ENCODE data around the gene SLC16A8.

Gene SLC16A8

GRCh38 chr22:38071421-38072321 lies 12.3 kb downstream of the SLC16A8 start:
- DNase-seq: no peak

DNA sequence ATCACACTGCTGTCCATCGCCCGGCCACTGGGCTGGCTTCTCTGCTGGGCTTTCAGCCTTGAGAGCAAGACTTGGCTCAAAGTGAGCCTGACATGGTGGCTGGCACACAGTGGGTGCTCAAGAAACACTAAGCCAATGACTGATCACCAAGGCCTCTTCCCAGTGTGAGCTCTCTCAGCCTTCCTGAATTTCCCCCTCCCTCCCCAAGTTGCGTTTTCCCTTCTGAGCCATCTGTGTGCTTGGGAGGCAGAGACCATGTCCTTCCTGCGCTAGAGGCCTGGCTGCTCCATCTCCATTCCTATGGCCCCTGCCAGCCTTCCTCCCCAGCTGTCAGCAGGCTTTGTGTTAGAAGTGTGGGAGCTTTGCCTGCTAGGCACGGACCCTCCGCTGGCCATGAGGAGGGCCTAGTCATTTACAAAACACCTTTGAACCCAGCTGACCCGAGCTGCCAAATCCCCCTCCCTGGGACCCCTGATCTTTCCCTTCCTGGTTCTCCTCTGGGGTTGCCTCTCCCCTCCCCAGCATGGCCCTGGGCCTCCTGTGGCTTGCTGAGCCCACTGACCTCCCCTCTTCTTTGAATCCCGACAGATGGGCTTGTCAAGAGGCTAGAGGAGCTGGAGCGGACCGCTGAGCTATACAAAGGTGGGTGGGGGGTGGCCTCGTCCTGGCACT lies 13.6 kb downstream of the SLC16A8 start:
- no peak for DNase-seq

GRCh38 chr22:38069372-38070249 lies 14.4 kb downstream of the SLC16A8 start:
- DNase-seq: peak in 1 of 3 donors; percentile 17

DNA sequence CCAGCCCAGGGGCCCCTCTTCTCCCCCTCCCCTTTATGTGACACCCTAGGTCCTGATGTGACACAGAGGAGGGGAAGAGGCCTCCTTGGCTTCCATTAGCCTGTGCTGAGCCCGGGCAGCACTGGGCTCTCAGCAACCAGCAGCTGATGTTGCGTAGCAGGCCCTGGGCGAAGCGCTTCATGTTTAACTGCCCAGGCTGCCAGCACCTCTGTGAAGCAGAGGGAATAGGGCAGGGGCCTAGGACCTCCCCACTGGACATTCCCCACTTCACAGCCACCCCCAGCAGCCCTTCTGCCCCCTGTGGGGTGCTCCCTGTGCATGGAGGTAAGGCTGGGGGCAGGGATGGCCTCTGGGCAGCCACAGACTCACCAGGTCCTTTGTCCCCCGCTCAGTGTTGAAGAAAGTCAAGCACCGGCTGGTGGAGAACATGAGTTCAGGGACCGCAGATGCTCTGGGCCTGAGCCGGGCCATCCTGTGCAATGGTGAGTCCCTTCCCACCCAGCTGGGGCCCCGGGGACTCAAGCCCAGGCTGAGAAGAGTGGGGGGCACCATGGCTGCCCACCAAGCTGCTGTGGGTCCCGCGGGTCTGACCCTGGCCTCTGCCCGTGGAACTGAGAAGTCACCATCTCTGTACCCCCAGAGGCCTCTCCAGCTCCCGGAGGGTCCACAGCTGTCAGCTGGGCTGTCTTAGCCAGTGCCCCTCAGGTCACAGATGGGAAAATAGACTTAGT lies 15.2 kb downstream of the SLC16A8 start:
- DNase-seq: no peak

DNA sequence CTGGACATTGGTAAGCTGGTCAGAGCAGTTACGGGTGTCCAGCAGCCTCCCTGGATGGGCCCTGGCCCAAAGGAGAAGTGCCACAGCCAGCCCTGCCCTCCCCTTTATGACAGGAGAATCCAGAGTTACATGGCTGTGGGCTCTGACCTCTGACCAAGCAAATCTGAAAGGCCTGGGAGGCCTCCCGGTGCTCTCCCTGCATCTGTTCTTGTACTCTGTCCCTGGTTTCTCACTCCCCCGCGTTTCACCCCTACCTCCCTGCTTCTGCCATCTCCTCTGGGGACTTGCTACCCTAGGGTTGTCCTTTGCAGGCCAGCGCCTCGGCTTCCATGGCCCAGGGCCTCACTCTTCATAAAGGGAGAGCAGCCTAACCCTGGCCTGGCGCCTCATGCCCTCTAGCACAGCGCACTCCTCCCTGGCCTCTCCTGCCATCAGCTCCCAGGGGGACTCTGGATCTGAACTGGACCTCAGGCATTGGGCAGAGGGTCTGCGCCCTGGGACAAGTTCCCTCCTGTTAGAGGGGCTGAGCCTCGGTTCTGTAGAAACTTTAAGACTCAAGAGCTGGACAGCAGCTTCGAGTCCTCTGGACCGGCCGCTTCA lies 16.1 kb downstream of the SLC16A8 start:
- DNase-seq: no peak

DNA sequence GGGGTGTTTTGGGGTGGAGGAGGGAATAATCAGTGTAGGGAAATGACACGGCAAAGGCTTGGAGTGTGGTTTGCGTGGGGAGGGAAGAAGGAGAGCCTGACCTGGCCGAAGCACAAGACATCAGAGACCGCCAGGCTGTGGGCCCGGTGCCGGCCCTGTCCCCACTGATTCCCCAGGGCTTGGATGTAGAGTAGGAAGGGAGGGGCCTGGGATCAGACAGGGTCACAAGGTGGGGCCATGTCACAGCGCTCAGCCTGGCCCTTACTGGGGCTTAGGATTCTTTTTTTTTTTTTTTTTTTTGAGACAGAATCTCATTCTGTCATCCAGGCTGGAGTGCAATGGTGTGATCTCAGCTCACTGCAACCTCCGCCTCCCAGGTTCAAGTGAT lies 17.0 kb downstream of the SLC16A8 start:
- DNase-seq: no peak

DNA sequence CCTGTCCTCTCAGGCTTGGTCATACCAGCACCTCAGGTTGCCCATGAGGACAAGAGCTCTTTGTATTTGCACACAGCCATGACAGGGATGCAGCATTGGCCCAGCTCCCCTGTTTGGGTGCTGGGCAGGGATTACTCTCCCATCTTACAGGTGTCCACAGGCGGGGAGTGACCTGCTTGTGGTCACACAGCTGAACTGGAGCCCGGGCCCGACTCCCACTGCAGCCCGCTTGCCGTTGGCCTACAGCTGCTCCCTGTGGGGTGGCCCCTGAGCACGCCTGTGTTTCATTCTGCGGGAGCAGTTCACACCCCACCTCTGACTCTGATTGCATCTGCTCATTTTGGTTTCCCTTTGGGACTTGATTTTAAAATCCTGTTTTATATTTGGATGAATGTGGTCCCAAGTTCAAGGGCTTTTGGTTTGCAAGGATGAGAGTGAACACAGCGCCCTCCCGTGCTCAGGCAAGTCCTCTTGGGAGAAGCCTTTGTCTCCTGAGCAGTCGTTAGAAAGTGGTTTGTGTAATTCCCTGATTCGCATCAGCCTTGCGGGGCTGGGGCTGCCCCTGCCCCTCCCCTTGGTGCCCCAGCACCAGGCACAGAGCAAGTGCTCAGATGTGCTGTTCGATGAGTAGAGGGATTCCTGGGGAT lies 17.5 kb downstream of the SLC16A8 start:
- DNase-seq: no peak

DNA sequence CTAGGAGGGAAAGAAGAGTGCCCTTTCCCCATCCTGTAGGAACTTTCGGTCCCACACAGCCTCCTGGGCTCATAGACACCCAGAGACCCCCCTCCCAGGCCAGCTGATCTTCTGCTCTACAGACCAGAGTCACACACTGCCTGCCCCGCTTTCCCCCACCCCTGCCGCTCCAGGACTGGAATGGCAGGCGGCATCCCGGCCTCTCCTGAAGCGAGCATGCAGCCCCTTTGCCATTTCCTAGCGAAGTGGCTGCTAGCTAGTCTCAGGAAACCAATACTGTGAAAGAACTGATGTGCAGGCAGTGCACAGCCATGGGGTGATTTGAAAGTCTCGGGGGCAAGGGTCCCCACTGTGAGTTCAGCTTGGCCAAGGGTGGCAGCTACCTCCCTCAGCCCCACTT lies 18.4 kb downstream of the SLC16A8 start:
- no peak for DNase-seq

DNA sequence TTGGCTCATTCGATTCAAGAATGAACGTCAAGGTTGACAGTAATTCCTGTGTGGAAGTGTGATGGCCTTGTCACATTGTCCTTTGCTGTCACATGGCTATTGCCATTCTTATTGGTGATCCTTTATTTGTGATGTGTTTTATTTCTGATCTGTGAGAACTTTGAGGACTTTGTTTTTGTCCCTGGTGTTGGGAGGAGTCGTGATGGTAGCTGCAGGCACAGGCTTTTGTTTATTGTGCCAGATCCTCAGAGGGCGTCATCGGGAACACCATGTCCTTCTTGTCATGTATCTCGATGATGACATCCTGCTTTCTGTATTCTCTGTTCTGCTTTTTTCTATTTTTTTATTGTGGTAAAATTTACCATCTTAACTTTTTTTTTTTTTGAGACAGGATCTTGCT lies 21.2 kb downstream of the SLC16A8 start:
- DNase-seq: peak; percentile 61 to 73 (median 68)

GRCh38 chr22:38056969-38057891 lies 26.8 kb downstream of the SLC16A8 start, which contains the start of gene PICK1:
Gene PICK1, plus strand, starts transcription at chr22:38057404. Its CDS starts 406 bp downstream, at chr22:38057810.
- peak; percentile 93 for DNase-seq

- peak; percentile 77 to 89 (median 83) for DNase-seq
These were observed 31.8 kb downstream of the SLC16A8 start for GRCh38 chr22:38051900-38052862.

GRCh38 chr22:38051261-38051660 lies 32.7 kb downstream of the SLC16A8 start:
- no peak for DNase-seq

- no peak for DNase-seq
These were observed 33.3 kb downstream of the SLC16A8 start for GRCh38 chr22:38050720-38051119.

- no peak for DNase-seq
These were observed 34.0 kb downstream of the SLC16A8 start for GRCh38 chr22:38049812-38050619.

GRCh38 chr22:38046070-38046748 lies 37.8 kb downstream of the SLC16A8 start:
- no peak for DNase-seq

DNA sequence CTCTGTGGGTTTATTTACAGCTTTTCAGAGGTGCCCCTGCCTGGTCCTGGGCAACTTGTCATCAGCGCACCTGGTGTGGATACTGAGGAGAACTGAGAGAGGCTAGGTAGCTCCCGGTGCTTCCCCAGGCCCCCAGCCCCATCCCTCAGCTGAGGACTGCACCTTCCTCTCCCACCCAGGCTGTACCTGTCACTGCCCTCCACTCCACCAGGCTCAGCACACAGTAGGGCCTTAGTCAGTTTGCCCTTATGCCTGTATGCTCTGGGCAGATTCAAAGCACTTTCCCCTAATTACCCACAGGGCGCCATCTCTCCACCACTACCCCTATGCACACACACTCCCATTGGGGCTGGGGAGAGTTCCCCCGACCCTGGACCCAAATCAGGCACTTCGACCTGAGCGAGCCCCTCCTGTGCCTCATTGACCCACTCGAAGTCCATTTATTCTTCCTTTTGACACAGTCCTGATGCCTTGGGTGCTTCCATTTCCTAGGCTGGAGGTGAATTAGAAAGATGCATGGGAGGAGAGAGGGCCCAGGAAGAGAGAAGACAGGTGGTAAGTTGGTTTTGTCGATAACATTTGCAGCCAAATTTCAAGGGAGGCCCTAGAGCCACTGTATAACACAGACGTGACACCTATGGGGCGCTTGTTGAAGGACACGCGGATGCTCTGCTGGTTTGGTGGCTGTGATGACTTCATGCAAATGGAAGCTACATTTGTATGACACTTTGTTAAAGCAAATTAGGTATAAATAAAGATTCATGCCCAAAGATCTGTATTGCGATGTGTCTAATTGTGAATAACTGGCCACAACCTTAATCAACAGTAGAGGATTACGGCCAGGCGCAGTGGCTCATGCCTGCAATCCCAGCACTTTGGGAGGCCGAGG lies 40.6 kb downstream of the SLC16A8 start:
- DNase-seq: no peak

DNA sequence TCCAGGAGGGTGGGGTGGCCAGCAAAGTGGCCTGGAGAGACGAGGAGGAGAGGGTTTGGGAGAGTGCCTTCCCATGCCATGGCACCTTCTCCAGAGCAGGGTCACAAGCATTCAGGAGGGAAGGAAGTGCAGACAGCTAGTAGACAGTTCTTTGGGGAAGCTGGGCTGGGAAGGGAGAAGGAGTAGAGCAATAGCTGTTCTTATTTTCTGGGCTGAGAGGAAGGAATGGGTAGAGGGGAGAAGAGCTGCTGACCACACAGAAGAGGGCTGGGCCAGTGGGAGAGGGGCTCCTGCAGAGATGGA lies 41.5 kb downstream of the SLC16A8 start:
- peak; percentile 32 to 41 (median 36) for DNase-seq
